Islet of Langerhans (tissue), 1 donor: Measurements from ENCODE around the gene ENG.
"Not testable (repeated sequence)": the region's sequence is repeated elsewhere in the genome, so short reads cannot be mapped to it uniquely, and the experiment has no call there.

Source experiments
- FAIRE-seq: peaks from one replicate; lab custom pipeline; 2011; peaks lifted over from hg19 to GRCh38; lab: Jason Lieb, UNC

ENG gene

DNA sequence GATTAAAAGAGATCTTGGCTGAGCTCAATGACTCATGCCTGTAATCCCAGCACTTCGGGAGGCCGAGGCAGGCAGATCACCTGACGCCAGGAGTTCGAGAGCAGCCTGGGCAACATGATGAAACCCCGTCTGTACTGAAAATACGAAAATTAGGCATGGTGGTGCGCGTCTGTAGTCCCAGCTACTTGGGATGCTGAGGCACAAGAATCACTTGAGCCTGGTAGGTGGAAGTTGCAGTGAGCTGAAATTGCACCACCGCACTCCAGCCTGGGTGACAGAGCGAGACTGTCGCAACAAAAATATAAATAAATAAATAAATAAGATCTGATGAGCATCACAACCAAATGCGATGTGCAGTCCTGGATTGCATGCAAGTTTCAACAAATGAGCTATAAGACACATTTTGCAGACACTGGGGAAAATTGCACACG lies 8.7 kb upstream of the ENG start:
- FAIRE-seq, result no peak

DNA sequence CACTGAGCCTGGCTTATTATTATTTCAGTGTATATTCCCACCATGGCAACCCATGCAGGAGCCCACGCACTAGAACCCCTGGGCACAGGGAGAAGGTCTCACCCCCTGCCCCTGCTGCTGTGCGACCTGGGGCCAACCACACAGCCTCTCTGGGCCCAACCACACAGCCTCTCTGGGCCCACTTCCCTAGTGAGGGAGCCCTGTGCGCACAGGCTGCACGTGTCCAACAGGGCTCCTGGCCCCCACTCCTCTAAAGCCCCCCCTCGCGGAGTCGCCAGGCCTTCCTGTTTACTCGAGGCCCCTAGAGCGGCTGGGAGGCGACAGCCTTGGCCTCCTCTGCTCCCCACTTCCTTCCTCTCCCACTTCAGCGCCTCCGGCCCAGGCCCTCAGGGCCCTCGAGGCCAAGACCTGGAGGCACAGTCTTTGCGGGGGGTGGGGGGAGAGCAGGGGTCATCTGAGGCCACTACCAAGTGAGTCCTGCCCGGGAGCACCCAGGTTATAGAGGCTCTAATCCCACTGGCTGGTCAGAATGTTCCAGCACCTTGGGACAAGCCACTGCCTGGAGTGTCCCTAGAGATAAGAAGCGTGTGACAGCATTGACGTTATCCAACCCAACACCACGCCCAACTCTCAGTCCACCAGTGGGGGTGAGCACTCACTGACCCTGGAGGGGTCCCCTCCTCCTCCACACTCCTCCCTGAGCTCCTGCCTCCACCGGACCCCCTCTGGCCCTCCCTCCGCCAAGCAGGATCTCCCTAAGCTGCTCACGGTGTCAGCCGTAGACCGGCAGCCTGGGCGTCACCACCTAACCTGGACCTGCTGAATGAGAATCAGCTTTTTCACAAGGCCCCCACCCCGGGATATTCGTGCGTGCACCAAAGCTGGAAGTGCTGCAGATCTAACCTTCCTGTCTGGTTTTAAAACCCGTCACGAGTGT lies 7.9 kb upstream of the ENG start:
- FAIRE-seq, result no peak

DNA sequence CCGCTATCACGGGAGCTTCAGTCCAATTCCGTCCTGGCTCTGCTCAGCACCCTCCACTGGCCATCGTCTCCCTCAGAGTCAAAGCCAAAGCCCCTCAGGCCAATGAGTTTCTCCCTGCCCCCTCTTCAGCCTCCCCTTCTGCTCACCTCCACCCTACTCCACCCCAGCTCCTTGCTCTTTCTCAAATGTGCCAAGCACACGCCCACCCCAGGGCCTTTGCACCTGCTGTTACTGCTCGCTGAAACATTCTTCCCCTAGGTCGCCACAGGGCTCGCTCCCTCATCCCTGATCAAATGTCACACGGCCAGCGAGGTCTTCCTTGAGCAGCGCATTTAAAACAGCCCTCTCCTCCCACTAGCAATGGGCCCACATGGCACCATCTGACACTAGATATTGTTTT lies 6.3 kb upstream of the ENG start:
- FAIRE-seq, result no peak

DNA sequence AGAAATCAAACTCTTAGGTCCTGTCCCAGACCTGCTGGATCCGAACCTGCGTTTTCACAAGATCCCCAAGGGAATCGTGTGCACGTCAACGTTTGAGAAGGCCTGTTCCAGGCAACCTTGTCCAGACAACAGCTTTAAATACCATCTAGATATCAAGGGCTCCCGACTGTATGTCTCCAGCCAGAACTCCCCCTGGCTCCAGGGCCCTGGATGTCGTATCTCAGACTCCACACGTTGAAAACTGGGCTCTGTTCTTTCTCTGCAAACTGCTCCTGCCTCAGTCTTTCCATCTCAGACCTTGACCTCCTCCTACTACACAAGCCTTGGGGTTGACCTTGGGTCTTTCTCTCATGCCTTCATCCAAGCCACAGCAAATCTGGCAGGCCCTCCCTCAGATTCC lies 5.8 kb upstream of the ENG start:
- FAIRE-seq, result no peak

DNA sequence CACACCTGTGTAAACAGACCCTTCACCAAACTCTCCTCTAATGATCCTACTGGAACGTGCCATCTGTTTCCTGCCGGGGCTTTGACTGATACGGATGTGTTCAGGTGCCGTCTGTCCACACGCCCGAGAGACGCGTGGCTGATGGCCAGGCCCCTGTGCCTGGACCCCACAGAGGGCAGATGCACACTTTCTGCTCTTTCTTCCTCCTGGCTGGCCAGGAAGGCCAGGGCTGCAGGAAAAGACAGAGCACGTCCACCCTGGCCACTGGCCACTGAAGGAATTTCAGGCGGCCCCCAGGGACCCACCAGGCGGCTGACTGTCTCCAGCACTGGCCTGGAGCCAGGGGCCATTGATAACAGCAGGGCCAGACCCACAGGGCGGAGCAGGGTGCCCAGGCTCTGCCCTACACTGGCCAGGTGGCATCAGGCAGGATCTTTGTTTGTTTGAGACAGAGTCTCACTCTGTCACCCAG lies 3.6 kb upstream of the ENG start:
- FAIRE-seq, result no peak

DNA sequence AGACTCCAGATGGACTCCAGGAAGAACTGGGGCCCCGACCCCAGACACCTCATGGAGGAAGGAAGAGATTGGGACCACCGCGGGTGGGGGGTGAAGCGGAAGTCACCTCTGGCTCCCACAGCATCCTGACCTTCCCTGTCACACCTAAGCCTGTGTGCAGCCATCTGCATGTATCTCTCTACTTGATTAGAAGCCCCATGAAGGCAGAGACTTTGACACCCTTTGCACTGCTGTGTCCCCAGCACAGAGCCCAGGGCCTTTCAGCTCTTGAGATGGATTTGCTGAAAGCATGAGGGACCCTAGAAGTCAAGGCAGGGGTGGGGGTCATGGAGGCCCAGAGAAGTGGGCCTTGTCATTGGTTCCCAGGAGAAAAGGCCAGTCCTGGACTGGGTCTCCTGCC lies 2.8 kb upstream of the ENG start:
- no peak for FAIRE-seq

GRCh38 chr9:127856729-127857116 lies 2.3 kb upstream of the ENG start:
- no peak for FAIRE-seq

DNA sequence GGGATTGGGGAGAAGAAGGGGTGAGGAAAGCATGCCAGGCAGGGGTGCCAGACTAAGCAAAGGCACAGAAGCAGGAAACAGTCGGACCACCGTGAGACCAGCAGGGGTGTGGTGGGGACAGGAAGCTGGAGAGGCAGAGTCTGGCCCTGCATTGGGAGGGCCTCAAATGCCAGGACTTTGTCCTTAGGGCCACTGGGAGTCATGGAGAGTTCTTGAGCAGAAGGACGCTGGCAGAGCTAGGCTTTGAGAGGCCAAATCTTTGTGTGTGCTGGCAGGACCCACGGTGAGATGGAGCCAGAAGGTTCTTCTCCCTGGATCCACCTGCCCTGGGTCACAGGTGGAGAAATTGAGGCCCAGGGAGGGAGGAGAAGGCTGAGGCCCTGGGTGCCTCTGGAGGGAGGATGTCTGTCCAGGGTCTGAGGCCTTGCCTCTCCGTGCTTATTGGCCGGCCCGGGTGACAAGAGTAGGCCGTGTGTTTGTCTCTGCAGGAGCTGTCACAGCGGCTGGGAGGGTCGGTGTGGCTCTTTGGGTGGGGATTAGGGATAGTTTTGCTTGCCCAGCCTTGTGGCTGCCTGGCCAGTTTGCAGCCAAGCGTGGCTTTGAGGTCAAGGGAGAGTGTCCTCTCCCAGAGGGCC lies 1.8 kb upstream of the ENG start:
- FAIRE-seq, result no peak

GRCh38 chr9:127855522-127855921 lies 1.1 kb upstream of the ENG start:
- no peak for FAIRE-seq

GRCh38 chr9:127854960-127855359 lies 502 bp upstream of the ENG start:
- FAIRE-seq, result no peak

DNA sequence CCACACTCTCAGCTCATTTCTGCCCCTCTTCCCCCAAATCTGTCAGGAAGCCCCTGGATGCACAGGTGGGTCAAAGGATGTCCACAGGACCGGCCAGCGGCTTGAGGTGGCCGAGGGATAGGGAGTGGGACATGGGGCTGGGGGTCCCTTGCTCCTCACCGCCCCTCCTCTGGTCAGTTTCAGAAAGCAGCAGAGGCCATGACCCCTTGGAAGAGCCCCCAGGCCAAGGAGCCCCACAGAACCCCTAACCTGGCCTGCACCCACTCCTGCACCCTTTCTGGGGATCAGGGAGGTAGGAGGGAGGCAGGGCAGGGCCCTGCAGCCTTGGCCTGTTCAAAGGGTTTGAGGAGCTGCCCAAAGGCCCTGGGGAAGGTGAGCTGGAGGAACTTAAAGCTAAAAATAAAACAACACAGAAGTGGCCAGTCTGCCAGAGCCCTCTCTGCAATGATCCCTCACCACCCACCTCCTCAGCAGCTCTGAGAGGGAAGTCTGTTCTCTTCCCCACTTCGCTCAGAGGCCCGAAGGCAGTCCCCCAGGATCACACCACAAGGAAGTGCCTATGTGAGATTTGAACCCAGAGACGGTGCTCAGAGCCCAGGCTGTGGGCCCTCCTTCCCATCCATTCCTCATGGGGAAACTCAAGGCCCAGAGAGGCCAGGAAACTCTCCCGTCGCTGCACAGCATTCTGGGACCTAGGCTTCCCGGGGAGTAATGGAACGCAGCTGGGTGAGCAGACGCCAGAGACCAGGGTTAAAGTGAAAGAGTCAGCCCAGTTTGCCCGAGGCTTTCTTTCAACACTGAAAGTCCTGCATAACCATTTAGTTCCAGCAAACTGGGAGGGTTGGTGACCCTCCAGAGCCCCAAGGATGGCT lies 910 bp downstream of the ENG start:
- no peak for FAIRE-seq

DNA sequence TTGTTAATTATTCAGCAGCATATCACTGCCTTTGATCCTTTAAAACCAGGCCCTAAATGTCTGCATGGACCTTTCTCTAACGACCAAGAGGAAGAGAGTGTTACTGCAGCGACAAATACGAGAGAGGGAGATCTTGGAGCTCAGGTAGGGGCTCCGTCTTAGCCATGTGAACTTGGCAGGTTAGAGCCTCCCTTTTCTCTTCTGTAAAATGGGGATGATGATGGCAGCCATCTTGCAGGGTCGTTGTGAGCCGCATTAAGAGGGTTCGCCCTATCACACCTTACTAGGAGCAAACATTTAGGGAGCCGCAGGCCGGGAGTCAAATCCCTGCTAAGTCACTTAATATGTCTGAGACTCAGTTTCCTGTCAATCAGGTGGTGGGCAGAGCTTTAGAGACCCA lies 1.6 kb downstream of the ENG start:
- FAIRE-seq, result no peak

GRCh38 chr9:127850286-127850830 lies 4.1 kb downstream of the ENG start:
- FAIRE-seq, result no peak

DNA sequence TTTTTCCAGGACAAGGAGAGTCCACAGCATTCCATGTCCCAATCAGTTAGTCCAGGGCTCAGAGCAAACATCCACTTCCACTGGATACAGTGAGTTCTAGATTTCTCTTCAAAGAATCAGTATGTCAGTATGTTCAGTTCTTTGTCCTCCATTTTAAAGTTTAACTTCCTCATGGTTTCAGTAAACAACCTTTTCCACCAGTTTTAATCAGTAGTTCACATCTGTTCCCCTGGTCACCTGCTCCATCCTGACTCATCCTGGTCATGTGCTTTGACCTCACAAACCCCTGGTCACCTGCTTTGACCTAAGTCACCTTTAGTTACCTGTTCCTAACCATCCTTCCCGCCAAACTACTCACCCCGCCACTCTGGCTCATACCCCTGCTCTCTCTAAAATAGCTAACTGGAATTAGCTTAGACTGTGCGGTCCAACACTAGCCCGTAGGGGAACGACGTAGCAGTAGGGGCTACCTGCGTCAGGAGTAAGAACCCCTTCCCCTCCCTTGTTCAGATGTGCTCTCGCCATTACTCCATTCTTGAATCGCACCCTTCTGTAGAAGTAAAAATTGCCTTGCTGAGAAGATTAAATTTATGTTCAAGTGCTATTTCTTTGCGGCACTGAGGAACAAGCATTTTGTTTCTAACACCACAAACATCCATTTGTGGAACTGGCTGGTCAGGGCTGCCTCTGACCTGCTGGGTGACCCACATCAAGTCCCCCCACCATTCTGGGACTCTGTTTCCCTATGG lies 5.5 kb downstream of the ENG start:
- no peak for FAIRE-seq

DNA sequence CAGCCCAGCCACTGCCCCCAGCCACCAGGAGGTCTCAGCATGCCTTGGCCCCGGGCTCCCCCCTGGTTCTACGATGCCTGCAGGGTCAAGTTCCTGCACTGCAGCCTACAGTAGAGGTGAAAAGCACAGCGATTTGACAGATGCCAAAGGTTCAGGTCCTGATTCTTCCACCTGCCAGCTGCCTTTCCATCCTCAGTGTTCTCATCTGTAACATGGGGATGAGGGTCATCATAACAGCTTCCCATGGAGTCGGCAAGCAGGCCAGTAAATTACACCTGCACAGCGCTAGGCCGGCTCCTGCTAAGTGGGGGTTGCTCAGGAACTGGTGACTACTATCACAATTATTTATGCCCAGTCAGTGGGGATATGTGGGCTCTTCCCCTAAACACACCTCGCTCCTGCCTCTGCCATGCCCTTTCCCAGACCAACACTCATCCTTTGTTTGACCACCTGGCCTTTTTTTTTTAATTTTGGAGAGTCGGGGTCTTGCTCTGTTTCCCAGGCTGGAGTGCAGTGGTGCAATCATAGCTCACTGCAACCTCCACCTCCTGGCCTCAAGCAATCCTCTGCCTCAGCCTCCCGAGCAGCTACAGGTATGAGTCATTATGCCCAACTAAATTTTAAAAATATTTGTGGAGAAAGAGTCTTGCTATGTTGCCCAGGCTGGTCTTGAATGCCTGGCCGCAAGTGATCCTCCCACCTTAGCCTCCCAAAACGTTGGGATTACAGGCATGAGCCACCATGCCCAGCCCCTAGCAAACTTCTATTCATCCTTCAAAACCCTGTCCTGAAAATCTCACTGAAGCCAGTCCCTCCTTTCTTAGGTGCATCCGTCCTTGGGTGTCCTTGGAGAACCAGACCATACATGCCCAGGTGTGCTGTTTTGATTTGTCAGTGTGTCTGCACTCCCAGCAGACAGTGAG lies 6.4 kb downstream of the ENG start:
- FAIRE-seq, result no peak

- no peak for FAIRE-seq
Observed at GRCh38 chr9:127847178-127847510, 7.3 kb downstream of the ENG start.

GRCh38 chr9:127846443-127847177 lies 7.8 kb downstream of the ENG start:
- FAIRE-seq, result no peak

DNA sequence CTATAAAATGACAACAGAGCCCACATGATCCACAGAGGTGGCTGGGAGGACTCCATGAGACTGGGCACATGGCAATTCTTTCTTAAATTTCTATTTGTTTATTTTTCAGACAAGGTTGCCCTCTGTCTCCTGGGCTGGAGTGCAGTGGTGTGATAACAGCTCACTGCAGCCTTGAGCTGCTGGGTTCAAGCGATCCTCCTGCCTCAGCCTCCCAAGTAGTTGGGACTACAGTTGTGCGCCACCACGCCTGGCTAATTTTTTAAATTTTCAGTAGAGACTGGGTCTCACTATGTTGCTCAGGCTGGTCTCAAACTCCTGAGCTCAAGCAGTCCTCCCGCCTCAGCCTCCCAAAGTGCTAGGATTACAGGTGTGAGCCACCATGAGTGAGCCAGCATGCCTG lies 8.8 kb downstream of the ENG start:
- FAIRE-seq, result not testable (repeated sequence)

DNA sequence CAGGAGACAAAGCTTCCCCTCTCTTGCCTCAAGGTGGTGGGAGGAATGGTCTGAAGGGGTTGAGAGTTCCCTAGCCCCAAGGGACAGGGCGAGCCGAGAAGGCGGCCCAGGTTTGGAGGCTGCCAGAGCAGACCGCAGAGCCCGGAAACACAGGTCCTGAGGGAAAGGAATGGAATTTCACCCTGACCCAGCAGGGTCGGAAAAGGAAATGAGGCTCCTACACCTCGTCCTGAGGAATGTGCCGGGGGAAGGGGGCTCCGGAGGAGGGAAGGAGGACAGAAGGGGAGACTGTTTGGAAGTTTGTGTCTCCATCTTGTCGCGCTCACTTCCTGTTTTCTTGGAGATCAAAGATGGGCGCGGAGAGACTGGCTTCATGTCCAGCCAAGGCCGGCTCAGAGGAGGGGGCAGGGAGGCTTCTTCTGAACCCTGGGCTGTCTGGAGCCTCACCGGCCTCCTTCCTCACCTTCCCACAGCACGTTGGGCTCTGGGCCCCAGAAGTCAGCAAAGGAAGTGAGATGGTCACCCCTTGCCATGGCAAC lies 9.6 kb downstream of the ENG start:
- FAIRE-seq, result no peak
